RWPE2 (cell line): ENCODE results near the gene GRIA4.
A peak's percentile ranks its signal among the peaks of the same experiment; 100 is the strongest.

Experiments
- ATAC-seq: fragments of 200-7000 bp; cut with Tn5 transposase; 3 replicates; pipeline ENCODE4 v1.9.1; 2021; ENCODE audit warnings: low read depth
- DNase-seq: peaks from one replicate; pipeline ENCODE4 v3.0.0-alpha.2; 2020; ENCODE audit warnings: low spot score
- H3K27ac ChIP-seq: fragments of 450-650 bp; 2 replicates; pipeline ENCODE4 v1.5.1; 2017; ENCODE audit warnings: mild to moderate bottlenecking; ENCODE audit not compliant: poor library complexity, severe bottlenecking
- H3K27me3 ChIP-seq: fragments of 250-450 bp; sonication (Bioruptor Pico); 2 replicates; pipeline ENCODE4 v1.5.1; 2021; ENCODE audit warnings: mild to moderate bottlenecking, moderate library complexity; ENCODE audit not compliant: insufficient read depth, poor library complexity, severe bottlenecking
- H3K36me3 ChIP-seq: fragments of 250-450 bp; sonication (Bioruptor Pico); 2 replicates; pipeline ENCODE4 v1.5.1; 2020; ENCODE audit warnings: low read depth, mild to moderate bottlenecking, moderate library complexity
- H3K4me1 ChIP-seq: fragments of 250-450 bp; sonication (Bioruptor Pico); 2 replicates; pipeline ENCODE4 v1.5.1; 2021; ENCODE audit warnings: mild to moderate bottlenecking, moderate library complexity; ENCODE audit not compliant: insufficient read depth, poor library complexity, severe bottlenecking
- H3K4me3 ChIP-seq: fragments of 250-450 bp; sonication (Bioruptor Pico); 2 replicates; pipeline ENCODE4 v1.5.1; 2021; ENCODE audit warnings: mild to moderate bottlenecking, moderate library complexity; ENCODE audit not compliant: severe bottlenecking
- H3K9me3 ChIP-seq: fragments of 250-450 bp; sonication (Bioruptor Pico); 2 replicates; pipeline ENCODE4 v1.5.1; 2021; ENCODE audit warnings: mild to moderate bottlenecking, moderate library complexity; ENCODE audit not compliant: severe bottlenecking
- CTCF ChIP-seq: fragments of 450-650 bp; IDR thresholded peaks from one replicate; pipeline ENCODE4 v1.5.1; 2017; ENCODE audit warnings: mild to moderate bottlenecking, moderate library complexity; ENCODE audit not compliant: poor library complexity, severe bottlenecking

The GRIA4 gene

GRCh38 chr11:106021967-106022794, 412.3 kb downstream of the GRIA4 start, which contains the start of gene MSANTD4:
TSS of gene MSANTD4 (minus strand) at chr11:106022240. CDS start at chr11:106010917, 11,323 bp downstream.
- H3K27ac ChIP-seq, result no peak within 1 kb of the TSS

GRCh38 chr11:106022795-106023275, 413.0 kb downstream of the GRIA4 start:
- DNase-seq (no peak), ATAC-seq (no peak; the same call in 2 of the 3 replicates)
- no peaks in the 10 kb centered on the region for H3K27me3 ChIP-seq
- peak overlapping the region; percentile 73 for H3K4me3 ChIP-seq
- peaks cover 24% of the 10 kb centered on the region for H3K4me1 ChIP-seq
- no peaks in the 10 kb centered on the region for H3K9me3 ChIP-seq
- TF ChIP-seq CTCF, result no peak
- H3K36me3 ChIP-seq, result peaks cover 28% of the 10 kb centered on the region
- no peak overlapping the region for H3K27ac ChIP-seq

More at GRCh38 chr11:106021967-106022794, 412.3 kb downstream of the GRIA4 start, which contains the start of gene MSANTD4:
- H3K9me3 ChIP-seq, result no peaks in the 10 kb centered on the region
- H3K27me3 ChIP-seq, result no peaks in the 10 kb centered on the region
- TF ChIP-seq CTCF, result no peak
- DNase-seq, result peak; percentile 99
- peaks cover 24% of the 10 kb centered on the region for H3K4me1 ChIP-seq
- peak; percentile 98 for ATAC-seq
- H3K36me3 ChIP-seq, result peaks cover 32% of the 10 kb centered on the region
- H3K4me3 ChIP-seq, result peak within 1 kb of the TSS; percentile 73

GRCh38 chr11:106030609-106031008, 420.7 kb downstream of the GRIA4 start:
- no peak for TF ChIP-seq CTCF
- Histone ChIP-seq H3K27me3 (no peaks in the 10 kb centered on the region), H3K4me3 (no peak overlapping the region), H3K9me3 (no peaks in the 10 kb centered on the region), H3K4me1 (peaks cover 4% of the 10 kb centered on the region), H3K27ac (no peak overlapping the region), H3K36me3 (no peaks in the 10 kb centered on the region)
- DNase-seq (no peak), ATAC-seq (no peak)

GRCh38 chr11:106031202-106031810, 421.4 kb downstream of the GRIA4 start:
- ATAC-seq (peak; percentile 95), DNase-seq (no peak)
- H3K4me1 ChIP-seq, result peaks cover 4% of the 10 kb centered on the region
- no peak overlapping the region for H3K4me3 ChIP-seq
- H3K36me3 ChIP-seq, result no peaks in the 10 kb centered on the region
- H3K9me3 ChIP-seq, result no peaks in the 10 kb centered on the region
- H3K27me3 ChIP-seq, result no peaks in the 10 kb centered on the region
- H3K27ac ChIP-seq, result peak overlapping the region; percentile 19
- no peak for TF ChIP-seq CTCF
